WI38 (cell line): Measurements from ENCODE around the gene PRDM16.

Source experiments
- H3K4me3 ChIP-seq: 2 replicates; pipeline ENCODE4 v1.5.1; 2011; ENCODE audit warnings: low read depth, mild to moderate bottlenecking, control low read depth, low read length
- CTCF ChIP-seq: IDR thresholded peaks from 2 replicates; pipeline ENCODE4 v1.5.1; 2012; ENCODE audit warnings: low read depth, mild to moderate bottlenecking, control low read depth, low read length

The PRDM16 gene

DNA sequence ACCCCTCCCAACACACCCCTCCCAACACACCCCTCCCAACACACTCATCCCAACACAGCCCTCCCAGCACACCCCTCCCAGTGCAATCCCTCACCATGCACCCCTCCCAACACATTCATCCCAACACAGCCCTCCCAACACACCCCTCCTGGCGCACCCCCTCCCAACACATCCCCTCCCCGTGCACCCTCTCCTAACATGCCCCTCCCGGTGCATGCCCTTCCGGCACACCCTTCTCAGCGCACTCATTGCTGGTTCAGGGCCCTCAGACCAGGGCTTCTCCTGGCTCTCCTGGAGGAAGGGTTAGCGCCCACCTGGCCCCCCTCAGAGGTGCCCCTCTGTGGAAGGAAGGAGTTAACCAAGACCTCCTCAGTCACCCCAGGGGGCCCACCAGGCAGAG, 310.9 kb downstream of the PRDM16 start:
- TF ChIP-seq CTCF: no peak
- H3K4me3 ChIP-seq: no peak overlapping the region

- TF ChIP-seq CTCF: no peak
- no peak overlapping the region for H3K4me3 ChIP-seq
Measured at GRCh38 chr1:3380469-3380868, 311.5 kb downstream of the PRDM16 start.

DNA sequence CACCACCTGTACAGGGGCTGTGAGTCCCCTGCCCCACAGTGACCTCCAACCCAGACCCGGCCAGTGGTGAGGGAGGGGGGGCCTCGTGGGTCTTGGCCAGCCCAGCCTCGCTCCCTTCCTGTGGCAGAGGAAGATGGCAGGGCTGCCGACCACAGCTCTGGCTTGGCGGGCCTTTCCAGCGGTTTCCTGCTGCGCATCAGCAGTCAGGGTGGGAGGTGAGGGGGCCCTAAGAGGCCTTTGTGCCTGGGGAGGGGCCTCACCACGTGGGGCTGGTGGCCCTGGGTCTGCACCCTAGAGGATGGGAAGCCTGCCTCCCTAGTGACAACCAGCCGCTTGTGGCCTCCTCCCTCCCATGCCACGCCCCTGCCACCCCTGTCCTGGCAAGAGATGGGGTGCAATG, 312.9 kb downstream of the PRDM16 start:
- H3K4me3 ChIP-seq: no peak overlapping the region
- no peak for TF ChIP-seq CTCF

GRCh38 chr1:3382326-3383057, 313.5 kb downstream of the PRDM16 start:
- no peak overlapping the region for H3K4me3 ChIP-seq
- TF ChIP-seq CTCF: no peak

DNA sequence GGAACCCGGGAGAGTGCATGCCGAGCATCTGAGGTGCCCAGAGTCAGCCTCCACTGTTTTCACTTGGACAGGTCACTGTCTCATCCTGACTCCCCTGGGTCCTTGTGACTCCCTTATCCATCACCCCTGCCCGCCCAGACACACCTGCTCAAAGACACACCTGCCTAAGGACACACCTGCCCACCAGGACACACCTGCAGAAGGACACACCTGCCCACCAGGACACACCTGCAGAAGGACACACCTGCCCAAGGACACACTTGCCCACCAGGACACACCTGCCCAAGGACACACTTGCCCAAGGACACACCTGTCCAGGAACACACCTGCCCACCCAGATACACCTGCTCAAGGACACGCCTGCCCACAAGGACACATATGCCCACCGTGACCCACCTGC, 314.7 kb downstream of the PRDM16 start:
- TF ChIP-seq CTCF: no peak
- H3K4me3 ChIP-seq: no peak overlapping the region

DNA sequence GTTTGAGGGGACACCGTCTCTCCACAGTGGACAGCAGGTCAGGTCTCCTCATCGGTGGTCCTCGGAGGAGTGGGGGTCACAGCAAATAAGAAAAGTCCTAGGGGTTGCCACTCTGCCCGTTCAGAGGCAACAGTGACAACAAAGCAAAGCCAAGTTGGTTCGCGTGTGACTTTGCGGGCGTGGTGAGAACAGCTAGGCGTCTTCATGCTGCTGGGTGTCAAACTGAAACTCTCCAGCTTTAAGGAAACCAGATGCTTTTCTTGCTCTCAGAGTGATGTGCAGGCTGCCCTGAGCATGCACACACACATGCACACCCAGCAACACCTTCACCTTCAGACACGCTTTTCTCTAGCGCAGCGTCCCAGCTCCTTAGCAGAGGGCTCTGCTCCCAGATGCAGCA, 315.4 kb downstream of the PRDM16 start:
- H3K4me3 ChIP-seq: no peak overlapping the region
- TF ChIP-seq CTCF: no peak

DNA sequence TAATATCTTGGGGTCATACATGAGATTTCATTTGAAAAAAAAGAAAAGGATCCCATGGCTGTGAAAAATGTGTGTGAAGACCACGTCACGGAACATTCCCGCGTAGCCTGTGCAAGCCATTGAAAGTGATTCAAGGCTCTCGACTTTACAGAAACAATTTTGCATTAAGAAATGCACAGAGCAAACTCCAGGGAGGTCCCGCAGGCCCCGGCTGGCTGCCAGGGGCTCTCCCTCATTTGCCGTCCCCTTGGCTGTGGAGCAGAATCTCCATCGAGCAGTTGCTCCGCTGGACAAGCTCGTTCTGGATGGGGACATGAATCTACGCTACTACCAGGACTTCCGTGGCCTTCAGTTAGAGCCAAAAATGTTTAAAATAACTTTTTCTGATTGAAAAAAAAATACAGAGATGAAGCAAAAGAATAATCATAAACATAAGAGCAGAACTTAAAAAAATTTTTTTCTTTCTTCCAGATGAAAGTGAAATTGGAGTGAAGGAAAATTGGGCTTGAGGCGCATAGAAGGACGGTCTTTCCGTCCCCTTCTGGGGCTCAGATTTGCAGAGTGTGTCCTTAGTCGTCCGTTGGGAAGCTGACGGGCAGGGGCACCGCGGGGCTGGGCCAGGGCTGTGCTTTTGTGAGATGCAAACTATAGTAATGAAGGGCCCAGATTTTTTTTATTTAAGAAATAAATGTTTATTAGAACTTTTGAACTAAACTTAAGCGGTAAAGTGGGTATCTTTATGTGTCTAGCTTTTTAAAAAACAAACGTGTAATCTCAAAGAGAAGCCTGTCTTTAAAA, 317.4 kb downstream of the PRDM16 start:
- no peak overlapping the region for H3K4me3 ChIP-seq
- TF ChIP-seq CTCF: no peak
